Measurements from ENCODE around the gene BLVRB.

DNA sequence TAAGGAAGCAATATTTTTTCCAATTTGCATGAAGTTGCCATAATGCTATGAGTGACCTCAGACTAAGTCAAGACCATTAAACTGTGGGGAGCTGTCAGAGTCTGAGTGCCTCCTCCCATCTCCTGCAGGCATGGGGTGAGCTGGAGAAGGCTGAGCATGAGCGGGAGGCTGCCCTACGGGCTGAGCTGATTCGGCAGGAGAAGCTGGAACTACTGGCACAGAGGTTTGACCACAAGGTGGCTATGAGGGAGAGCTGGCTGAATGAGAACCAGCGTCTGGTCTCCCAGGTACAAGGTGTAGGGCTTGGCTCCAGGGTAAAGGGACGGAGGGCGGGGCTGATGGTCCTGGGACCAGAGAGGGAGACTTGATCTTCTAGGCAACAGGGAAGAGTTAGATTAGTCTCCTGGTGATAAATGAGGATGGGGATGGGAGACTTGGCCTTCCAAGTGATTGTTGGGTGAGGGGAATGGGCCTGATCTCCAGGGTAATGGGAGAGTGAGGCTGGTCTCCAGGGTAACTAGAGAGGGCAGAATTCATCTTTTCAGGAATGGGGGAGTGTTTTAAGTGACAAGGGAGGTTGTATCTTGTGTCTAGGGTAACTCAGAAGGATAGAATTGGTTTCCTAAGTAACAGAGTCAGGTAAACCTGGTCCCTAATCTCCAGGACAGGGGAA, 37.2 kb upstream of the BLVRB start:
- TF ChIP-seq, protein P1, sequence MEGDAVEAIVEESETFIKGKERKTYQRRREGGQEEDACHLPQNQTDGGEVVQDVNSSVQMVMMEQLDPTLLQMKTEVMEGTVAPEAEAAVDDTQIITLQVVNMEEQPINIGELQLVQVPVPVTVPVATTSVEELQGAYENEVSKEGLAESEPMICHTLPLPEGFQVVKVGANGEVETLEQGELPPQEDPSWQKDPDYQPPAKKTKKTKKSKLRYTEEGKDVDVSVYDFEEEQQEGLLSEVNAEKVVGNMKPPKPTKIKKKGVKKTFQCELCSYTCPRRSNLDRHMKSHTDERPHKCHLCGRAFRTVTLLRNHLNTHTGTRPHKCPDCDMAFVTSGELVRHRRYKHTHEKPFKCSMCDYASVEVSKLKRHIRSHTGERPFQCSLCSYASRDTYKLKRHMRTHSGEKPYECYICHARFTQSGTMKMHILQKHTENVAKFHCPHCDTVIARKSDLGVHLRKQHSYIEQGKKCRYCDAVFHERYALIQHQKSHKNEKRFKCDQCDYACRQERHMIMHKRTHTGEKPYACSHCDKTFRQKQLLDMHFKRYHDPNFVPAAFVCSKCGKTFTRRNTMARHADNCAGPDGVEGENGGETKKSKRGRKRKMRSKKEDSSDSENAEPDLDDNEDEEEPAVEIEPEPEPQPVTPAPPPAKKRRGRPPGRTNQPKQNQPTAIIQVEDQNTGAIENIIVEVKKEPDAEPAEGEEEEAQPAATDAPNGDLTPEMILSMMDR (IDR thresholded peaks at IDR 0.05; ENCODE audit: low read depth, low read length, missing input control): no peak
- TF ChIP-seq, protein P2, sequence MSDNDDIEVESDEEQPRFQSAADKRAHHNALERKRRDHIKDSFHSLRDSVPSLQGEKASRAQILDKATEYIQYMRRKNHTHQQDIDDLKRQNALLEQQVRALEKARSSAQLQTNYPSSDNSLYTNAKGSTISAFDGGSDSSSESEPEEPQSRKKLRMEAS (IDR thresholded peaks at IDR 0.05): no peak
- TF ChIP-seq TAF1 (conservative IDR thresholded peaks at IDR 0.05): no peak

Data from liver (tissue), 3 donors.